Cerebellar cortex (tissue), 1 donor: Measurements from ENCODE around the gene PAPPA2.

Source experiments
- DNase-seq: peaks from one replicate; pipeline ENCODE4 v3.0.0-alpha.2; 2015; ENCODE audit warnings: low spot score

The PAPPA2 gene

DNA sequence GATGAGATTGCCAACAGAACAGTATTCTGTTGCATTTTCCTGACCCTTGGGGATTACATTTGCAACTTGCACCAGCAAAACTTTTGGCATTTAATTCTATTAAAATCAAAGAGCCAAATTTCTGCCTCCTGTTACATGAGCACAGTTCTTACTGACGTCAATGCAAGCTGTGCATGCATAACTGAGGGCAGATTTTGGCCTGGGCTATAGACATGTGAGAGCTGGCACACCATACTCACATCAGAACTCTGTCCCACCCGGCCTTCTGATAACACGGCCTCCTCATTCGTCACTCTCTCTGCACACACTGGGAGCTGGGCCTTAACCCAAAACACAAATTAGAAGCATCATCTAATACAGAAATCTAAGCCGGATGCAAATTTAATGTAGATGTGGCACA is 31.5 kb downstream of the PAPPA2 start:
- DNase-seq, result peak; percentile 28

DNA sequence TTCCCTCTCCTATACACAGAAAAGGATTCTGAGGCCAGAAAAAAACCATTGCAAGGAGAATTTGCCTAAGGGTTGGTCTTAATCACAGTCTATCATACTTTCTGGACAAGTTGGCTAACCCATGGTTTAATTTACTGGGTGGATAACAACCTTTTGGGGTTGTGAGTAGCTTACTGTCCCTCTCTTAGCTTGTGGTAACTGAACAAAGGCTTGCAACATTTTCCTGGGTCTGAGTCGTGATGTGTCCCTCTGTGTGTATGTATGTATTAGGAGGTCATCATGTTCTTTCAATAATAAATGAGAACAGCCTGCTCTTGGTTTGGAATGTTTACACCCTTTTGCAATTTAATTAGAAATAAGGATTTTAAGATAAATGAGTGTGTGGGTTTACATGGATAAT is 36.7 kb downstream of the PAPPA2 start:
- DNase-seq, result no peak

DNA sequence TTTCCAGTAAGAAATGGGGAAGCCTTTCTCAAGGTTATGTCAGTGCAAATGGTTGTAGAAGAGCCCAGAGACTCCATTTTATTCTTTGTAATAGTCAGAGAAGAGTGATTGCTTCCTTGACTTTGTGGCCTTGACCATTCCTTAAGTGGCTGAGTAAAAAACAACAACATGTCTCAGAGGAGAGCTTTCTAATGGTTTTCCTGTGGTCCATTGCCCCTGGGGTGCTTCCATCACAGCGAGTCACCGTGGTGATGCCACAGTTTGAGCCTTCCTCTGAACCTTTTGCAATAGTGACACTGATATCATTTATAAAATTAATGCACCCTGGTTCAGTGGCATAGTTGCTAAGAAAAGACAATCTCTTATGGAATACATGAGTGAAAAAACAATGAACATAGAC is 38.6 kb downstream of the PAPPA2 start:
- no peak for DNase-seq

DNA sequence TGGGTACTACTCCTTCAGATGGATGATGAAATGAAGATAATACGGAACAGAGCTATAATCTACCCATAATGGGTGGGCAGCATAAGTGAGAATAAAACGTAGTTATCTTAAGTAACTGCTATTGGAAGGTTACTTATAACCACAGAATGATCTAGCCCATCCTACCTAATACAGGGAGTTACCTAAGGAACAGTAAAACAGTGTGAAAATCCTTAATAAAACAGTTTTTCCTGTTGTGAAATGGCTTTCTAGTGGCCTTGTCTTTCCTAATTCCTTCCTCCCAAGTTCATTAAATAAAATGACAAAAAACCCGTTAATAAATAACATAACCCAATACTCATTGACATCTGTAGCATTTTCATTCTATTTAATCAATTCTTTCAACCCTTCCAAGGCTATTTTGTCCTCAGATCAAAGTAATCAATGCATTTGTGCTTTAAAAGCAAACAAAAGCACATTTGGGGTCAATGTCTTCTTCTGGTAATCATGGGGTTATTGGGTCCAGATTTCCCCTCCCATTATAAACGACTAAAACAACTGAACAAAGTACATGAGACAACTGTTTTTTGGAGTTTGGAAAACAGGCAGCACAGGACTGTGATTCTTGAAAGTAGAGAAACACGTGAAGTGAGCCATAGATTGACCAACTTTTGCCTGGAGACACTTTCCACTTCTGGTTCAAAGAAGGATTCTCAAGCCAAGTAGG is 42.0 kb downstream of the PAPPA2 start:
- no peak for DNase-seq

DNA sequence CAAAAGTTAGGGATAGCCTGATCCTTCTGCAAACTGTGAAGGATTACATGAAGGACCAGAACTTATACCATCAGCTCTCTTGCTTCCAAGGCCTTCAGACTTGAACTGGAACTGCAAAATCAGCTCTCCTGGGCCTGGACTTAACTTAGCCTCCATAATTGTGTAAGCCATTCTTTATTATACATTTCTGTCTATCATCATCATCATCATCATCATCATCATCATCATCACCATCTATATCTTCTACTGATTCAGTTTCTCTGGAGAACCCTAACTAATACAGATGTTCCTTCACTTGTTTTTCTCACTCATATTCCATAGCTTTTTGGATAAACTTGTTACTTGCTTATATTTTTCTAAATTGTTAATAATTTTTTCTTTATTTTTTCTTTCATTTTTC is 50.0 kb downstream of the PAPPA2 start:
- DNase-seq, result no peak

DNA sequence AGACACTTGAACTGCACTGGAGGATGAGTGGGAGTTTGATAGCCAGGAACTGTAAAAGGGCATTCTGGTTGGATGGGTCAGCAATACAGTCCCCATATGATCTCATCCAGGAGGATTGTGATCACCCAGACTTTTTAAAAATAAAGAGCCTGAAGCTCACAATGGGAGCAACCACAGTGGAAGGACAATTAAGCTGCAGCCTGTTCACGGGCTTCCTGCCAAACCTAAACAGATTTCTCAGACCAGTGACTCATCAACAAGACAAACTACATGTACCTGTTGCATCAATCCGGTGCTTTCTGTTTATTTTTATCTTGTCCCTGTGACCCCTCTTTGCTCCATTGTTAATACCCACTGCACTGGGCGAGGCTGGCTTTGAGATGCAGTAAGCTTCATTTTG is 52.3 kb downstream of the PAPPA2 start:
- peak; percentile 61 for DNase-seq

DNA sequence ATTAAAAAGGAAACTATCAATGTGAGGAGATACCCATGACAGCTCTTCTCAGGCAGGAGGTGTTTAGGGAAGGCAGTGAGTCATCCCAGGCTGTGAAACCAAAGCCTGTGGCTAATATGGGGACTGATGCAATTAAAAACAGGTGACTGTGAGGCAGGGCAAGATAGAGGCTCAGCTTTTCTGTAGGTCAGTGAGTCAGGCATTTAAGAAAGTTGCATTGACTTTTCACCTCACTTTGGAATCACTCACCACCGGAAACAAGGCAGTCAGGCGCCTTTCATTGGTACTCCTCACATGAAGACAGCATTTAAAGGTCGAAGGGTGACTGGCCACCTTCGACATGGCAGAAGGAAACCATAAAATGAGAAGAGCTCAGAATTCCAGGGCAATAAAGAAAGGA is 54.5 kb downstream of the PAPPA2 start:
- DNase-seq, result no peak

DNA sequence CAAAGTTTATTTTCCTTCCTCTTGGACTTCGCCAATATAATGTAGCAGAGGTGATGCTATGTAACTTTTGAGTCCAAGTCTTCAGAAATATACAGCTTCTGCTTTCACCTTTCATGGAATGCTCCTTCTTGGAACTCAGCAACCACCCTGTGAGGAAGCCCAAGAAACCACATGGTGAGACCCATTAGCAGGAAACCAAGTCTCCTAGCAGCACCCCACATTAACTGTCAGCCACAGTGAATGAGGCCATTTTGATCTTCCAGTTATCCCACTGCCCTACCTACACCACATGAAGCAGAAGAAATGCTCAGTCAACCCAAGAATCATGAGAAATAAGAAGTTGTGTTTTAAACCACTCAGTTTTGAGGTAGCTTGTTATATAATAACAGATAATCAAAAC is 58.2 kb downstream of the PAPPA2 start:
- DNase-seq, result no peak

DNA sequence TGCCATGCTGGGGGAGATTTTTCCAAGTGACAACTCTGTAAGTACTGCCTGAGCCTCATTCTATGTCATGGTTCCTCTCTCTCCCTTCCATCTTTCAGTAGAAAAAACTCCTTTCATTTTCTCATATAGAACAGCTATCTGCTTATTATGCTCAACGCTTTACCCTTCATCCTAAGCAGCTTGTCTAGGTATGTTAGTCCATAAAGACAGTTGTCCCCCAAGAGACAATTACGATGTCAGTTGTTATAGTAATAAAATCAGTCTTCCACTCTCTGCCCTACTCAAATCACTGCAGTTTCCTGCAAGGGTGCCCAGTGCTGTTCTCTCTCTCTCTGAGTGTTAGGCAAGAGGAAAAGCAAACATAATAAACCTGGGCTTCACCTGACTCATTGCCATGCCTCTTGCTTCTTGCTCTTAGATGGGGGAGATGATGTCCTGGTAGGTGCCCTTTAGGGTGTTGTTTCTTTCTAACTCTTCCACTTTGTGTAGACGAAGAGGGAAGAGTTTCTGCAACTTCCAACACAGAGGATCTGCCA is 59.4 kb downstream of the PAPPA2 start:
- no peak for DNase-seq

DNA sequence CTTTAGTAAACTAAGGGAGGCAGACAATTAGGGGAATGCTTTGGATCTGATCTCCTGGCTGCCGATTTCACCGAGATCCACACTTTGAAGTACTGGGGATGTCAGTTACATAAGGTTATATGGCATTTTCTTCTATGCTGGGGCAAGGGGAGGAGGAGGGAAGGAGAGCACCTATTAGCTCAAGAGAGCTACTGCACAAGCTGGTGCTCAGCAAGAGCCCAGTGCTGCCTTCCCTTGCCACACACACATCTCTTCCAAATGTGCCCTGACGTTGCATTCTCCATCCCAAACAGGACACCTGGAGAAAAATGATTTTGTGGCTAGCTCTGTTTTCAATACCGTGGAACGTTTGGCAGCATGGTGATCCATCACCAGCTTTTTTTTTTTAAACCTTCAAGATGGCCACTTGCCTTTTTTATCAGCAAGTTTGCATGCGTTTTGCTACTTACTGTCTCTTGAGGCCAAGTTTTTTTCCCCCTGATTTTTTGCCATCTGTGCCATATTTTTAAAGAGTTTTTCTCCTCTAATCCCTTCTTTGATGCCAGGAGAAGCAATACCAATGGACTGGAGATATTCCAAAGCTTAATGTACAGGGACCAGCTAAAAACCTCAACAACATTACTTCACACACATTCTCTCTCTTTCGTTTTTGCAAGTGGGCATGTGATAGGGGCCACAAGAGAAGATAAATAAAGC is 66.6 kb downstream of the PAPPA2 start:
- DNase-seq, result no peak

DNA sequence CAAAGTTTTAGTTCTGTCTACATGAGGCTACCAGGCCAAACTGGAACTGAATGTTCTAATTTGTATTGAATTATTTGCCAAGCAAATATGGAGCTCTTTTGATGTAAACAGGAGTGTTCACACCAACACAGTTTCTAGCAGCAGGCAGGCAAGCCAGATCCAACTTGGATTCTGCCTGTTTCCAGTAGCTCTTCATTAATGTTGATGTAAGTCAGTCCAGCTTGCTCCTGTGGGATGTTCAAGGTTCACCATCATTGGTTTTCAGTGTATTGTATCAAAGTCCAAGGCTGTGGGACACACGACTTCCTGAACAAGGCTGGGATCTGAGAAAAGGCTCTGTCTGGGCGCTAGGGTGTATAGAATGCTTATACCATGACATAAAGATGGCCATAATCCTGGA is 68.1 kb downstream of the PAPPA2 start:
- no peak for DNase-seq

DNA sequence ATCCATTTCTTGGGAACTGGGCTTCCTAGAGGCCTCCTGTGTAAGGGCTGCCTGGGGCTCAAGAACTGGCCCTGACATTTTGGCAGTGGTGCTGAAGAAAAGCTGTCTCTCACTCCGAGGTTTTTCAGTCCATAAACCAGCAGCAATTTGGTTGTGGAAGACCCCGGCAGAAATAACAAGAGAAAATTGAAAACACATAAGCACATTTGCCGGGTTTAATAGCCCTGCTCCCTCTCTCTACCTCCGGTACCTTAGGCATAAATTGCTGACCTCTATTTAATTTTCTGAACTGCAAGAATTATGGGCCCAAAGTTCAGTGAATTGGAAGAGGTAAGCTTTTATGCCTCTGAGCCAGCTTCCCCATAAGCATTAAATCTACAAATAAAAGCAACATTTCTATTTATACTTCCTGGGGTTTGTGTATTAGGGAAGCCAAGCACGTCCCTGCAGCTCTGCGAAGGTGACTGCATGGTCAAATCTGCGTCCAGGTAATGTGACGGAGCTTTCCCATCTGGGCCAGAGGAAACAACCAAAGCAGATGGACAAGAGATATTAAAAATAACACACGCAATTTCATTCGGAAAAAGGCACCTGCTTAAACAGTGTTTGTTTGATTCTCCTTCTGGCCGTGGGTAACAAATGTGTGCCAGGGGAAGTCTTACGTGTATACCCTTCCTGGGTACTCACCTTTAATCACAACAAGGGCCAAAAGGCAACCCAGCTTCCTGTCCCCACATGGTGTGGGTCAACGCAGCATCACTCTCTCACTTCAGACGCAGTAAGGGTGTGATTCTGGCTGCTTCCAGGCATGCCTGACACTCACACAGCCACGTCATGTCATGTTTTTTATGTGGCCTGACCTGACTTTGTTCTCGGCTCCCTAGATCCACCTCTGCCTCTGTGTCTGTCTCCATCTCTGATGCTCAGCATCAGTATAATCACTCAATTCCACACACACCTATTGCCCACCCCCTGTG is 69.2 kb downstream of the PAPPA2 start:
- peak; percentile 54 for DNase-seq

DNA sequence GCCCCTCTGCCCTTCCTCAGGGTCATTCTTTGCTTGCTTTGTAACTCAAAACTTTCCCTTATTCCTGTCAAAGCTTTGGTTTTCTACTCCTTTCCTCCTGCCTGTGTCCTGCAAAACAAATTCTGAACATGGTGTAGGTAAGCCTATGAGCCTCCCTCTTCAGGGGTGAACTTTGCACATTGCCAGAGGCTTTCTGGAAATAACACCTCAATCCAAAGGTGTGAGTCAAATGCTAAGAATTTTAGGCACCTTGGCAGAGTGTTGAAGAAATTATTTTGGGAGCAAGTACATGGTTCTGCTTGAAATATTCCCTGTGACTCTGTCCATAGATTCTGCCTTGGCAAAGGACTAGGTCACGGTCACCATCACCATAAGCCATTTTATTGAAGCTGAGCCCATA is 70.0 kb downstream of the PAPPA2 start:
- no peak for DNase-seq

DNA sequence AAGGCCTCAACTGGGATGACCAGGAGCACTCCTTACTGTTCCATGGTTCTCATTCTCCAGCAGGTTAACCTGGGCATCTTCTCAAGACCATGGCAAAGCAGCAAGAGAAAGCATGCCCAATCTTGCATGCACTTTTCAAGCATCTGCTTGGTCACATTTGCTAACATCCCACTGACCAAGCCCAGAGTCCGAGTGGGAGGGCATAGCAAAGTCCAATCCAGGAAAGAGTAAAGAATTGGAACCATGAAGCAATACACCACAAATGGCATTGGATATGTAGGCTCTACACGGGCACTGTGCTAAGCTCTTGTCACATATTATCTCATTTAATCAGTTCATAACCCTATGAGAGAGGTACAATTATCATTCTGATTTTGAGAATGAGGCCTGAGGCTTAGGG is 73.6 kb downstream of the PAPPA2 start:
- DNase-seq, result no peak

DNA sequence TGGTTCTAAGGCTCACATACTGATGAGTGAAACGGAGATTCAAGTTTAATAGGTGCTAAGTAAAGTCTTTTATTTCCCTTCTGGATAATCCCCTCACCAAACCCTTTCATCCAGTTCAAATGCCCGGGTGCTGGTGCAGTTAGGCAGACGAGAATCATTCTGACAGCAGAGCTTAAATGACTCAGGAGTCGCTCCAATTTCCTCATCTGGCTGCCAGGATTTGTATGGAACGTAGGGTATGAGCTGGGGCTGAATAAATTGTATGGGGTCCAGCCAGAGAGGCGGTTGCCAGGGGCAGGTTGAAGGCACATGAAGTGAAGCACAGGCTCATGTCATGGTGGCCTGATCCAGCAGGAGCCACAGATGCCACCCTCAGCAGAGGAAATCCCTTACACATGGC is 76.0 kb downstream of the PAPPA2 start:
- no peak for DNase-seq

DNA sequence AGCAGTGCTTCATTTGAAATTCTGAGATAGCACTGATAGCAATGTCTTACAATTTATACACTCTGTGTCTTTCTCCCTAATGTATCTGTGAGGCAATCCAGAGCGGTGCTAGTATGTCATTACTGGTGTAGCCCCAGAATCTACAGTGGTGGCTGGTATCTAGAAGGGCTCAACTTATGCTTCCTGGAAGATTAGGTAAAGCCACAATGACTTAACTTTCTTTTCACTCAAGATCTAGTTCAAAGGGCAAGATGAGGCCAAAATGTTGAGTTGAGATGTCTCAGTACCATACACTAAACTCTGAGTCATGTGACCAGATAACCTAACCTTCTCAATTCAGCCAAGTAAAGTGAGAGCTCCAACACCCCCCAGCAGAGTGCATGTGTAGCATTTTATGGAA is 77.5 kb downstream of the PAPPA2 start:
- DNase-seq, result no peak

DNA sequence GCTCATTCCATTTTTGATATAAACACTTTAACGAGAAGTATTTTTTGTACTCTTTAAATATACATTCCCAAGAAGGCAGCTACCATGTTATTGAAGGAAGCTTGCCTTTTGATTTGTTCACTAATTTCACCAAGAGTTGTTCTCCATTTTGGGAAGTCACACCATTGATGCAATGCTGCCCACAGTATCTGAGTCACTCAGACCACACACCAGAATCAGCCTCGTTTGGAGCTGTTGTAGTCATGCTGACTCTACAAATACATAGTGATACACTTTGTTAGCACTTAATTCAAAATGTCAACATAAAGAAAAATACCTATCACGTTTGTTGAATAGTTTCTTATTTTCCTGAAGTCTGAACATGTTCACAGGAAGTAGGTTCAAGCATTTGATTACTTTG is 78.7 kb downstream of the PAPPA2 start:
- no peak for DNase-seq

DNA sequence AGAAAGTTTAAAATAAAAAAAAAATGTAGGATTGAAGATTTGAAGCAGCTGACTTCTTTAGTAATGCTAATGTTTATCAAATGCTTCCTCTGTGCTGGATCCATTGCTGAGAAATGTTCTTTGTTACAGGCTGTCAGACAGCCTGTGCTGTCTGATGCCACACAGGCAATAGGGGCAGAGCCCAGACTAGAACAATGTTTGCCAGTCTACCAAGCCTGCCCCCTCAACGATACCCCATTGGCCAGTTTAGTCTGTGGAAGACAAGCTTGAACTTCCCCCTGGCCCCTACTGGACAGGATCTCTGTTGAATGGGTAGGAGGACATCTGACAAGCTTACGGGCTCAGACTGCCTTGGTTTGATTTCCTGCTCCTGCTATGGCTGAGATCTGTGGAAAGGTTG is 79.4 kb downstream of the PAPPA2 start:
- no peak for DNase-seq

DNA sequence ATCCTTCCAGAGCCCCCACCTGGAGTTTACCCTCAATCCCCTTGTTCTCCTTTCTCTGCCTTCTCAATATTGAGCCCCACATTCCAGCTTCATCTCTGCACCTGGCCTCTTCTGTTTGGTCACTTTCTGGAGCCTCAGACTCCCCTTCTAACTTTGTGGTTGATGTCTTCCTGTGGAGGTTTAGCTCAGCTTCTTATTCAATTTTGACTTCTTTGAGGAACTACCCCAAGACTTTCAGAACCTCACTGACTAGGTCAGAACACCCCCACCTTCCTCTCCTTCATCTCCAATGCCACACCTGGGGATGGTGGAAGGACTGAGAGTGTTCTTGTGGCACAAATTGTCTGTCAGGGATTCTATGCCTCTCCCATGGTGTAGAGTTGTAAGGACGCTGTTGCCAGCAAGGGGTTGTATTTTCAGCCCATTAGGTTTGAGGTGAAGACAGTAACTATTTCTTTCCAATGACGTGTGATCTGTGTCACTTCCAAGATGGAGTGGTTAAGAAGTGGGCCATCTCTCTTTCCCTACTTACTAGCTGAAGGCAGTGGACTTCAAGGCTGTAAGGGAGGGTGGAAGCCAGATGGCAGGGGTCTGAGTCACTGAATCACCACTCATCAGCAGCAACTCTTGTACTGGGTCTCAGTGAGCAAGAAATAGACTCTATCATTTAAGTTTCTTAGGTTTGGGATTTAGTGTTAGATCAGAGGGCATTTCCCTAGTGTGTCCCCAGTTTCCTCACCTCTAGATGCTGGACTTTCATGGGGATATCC is 80.6 kb downstream of the PAPPA2 start:
- DNase-seq, result no peak

DNA sequence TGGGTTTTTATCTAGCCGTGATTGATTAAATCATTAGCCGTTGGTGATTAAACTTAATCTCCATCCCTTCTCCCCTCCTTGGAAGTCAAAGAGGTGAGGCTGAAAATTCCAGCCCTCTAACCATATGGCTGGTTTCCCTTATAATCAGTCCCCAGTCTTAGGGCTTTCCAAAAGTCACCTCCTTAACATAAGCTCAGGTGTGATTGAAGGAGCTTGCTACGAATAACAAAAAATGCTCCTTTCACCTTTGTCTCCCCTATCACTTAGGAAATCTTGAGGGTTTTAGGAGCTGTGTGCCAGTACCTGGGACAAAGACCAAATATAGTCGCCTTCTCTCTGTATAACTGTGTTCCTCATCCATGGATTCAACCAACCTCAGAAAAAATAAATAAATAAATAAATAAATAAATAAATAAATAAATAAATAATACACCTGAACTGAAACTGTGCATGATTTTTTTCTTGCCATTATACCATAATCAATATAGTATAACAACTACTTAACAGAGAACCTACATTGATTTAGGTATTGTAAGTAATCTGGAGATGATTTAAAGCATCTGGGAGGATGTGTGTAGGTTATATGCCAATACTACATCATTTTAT is 82.2 kb downstream of the PAPPA2 start:
- DNase-seq, result no peak

DNA sequence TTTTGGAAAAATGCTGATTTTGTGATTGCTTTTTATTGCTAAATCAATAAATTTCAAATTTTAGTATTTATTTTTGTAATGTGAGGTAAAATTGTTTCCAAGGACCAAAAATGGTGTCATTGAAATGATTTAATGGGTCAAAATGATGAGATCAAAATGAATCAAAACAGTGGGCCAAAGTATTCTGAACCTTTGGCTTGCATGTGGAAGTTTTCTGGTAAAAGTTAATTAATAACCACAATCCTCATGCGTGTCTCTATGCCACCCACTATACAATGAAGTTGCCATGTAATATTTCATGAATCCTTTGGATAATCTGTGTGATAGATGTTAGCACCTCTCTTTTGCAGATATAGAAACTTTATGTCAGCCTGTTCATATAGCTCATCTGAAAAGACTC is 83.8 kb downstream of the PAPPA2 start:
- DNase-seq, result no peak
